ENCODE results near the gene ARFGAP2.

DNA sequence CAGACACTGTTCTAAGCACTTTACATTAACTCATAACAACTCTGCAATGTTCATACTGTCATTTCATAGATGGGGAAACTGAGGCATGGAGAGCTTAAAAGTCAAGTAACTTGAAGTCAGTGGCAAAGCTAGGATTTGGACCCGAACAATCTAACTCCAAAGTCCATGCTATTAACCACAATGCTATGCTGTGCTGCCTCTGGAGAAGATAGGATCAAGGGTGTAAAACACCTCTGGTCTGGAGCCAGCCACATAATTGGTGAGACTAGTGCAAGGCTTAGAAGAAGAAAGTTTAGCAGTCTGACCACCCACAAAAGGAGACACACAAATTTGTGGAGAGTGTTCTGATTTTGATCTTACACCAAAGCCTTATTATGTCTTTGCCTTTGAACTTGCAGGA is 43.7 kb downstream of the ARFGAP2 start:
- TF ChIP-seq, protein P1, sequence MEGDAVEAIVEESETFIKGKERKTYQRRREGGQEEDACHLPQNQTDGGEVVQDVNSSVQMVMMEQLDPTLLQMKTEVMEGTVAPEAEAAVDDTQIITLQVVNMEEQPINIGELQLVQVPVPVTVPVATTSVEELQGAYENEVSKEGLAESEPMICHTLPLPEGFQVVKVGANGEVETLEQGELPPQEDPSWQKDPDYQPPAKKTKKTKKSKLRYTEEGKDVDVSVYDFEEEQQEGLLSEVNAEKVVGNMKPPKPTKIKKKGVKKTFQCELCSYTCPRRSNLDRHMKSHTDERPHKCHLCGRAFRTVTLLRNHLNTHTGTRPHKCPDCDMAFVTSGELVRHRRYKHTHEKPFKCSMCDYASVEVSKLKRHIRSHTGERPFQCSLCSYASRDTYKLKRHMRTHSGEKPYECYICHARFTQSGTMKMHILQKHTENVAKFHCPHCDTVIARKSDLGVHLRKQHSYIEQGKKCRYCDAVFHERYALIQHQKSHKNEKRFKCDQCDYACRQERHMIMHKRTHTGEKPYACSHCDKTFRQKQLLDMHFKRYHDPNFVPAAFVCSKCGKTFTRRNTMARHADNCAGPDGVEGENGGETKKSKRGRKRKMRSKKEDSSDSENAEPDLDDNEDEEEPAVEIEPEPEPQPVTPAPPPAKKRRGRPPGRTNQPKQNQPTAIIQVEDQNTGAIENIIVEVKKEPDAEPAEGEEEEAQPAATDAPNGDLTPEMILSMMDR (tag by site-specific recombination; IDR thresholded peaks at IDR 0.05) = no peak
- TF ChIP-seq ZNF792 (tag by site-specific recombination; IDR thresholded peaks at IDR 0.05) (no peak), ZNF24 (tag by site-specific recombination; IDR thresholded peaks at IDR 0.05) (no peak), ZNF707 (tag by site-specific recombination; IDR thresholded peaks at IDR 0.05) (no peak), ZNF133 (tag by site-specific recombination; IDR thresholded peaks at IDR 0.05) (no peak), MEIS1 (CRISPR knock-in tag; IDR thresholded peaks at IDR 0.05; ENCODE audit: borderline replicate concordance) (no peak), SP2 (tag by site-specific recombination; IDR thresholded peaks at IDR 0.05) (no peak), TRIM28 (IDR thresholded peaks at IDR 0.05; ENCODE audit: borderline replicate concordance, low read length) (no peak), ZNF501 (tag by site-specific recombination; IDR thresholded peaks at IDR 0.05) (no peak), TCF7L2 (IDR thresholded peaks at IDR 0.05; ENCODE audit: borderline replicate concordance, low read depth, low read length) (no peak)

All from HEK293 (cell line).